HepG2 (cell line): ENCODE measurements around the gene RAC3. TPM values are rescaled to one million over a fixed set of nuclear protein-coding genes. Genes with fewer than 3 reads are reported as not detected.

Experiments used
- HCFC1 ChIP-seq: fragments of 150-350 bp; IDR thresholded peaks from 2 replicates; pipeline ENCODE4 v1.6.1; 2014; ENCODE audit warnings: low read depth, low read length
- KMT2B ChIP-seq: IDR thresholded peaks from 2 replicates; pipeline ENCODE4 v1.6.1; 2016; ENCODE audit warnings: missing genetic modification reagents, missing compliant biosample characterization
- MTA3 ChIP-seq: sonication (generic); formaldehyde crosslinking; IDR thresholded peaks from 2 replicates; pipeline ENCODE4 v1.4.0; 2020; ENCODE audit warnings: missing genetic modification reagents
- NFE2 ChIP-seq: sonication (generic); formaldehyde crosslinking; IDR thresholded peaks from 2 replicates; pipeline ENCODE4 v1.4.0; 2020; ENCODE audit warnings: missing genetic modification reagents
- PAWR ChIP-seq: sonication (generic); formaldehyde crosslinking; IDR thresholded peaks from 2 replicates; pipeline ENCODE4 v1.4.0; 2020; ENCODE audit warnings: missing genetic modification reagents, mild to moderate bottlenecking, borderline replicate concordance
- RFX1 ChIP-seq: fragments of 450-650 bp; IDR thresholded peaks from 2 replicates; pipeline ENCODE4 v1.6.1; 2017
- SIN3A ChIP-seq: IDR thresholded peaks from 2 replicates; pipeline ENCODE4 v1.6.1; 2011; ENCODE audit warnings: low read depth, mild to moderate bottlenecking, control low read depth, low read length, borderline replicate concordance
- SMAD3 ChIP-seq: sonication (generic); formaldehyde crosslinking; IDR thresholded peaks from 2 replicates; pipeline ENCODE4 v1.4.0; 2020; ENCODE audit warnings: missing genetic modification reagents
- SMYD3 ChIP-seq: sonication (generic); formaldehyde crosslinking; IDR thresholded peaks from 2 replicates; pipeline ENCODE4 v1.8.1; 2023; ENCODE audit warnings: mild to moderate bottlenecking, missing genetic modification reagents
- TAF15 ChIP-seq: fragments of 200-400 bp; formaldehyde crosslinking; IDR thresholded peaks from one replicate; pipeline ENCODE4 v1.6.1; 2018; ENCODE audit warnings: mild to moderate bottlenecking, low read depth, low read length; ENCODE audit not compliant: poor library complexity, severe bottlenecking
- ZC3H4 ChIP-seq: sonication (generic); formaldehyde crosslinking; IDR thresholded peaks from 2 replicates; pipeline ENCODE4 v1.4.0; 2020; ENCODE audit warnings: missing genetic modification reagents, borderline replicate concordance
- ZEB1 ChIP-seq: IDR thresholded peaks from 2 replicates; pipeline ENCODE4 v1.6.1; 2012; ENCODE audit warnings: mild to moderate bottlenecking, low read depth, inconsistent platforms; ENCODE audit not compliant: insufficient replicate concordance
- ZNF24 ChIP-seq: fragments of 450-650 bp; IDR thresholded peaks from 2 replicates; pipeline ENCODE4 v1.6.1; 2017; ENCODE audit warnings: antibody characterized with exemption, mild to moderate bottlenecking
- ZNF350 ChIP-seq: sonication (generic); formaldehyde crosslinking; IDR thresholded peaks from 2 replicates; pipeline ENCODE4 v1.4.0; 2020; ENCODE audit warnings: mild to moderate bottlenecking, low read depth, missing genetic modification reagents, borderline replicate concordance
- ZNF383 ChIP-seq: sonication (generic); formaldehyde crosslinking; IDR thresholded peaks from 2 replicates; pipeline ENCODE4 v1.4.0; 2020; ENCODE audit warnings: missing genetic modification reagents, mild to moderate bottlenecking, borderline replicate concordance
- ZNF557 ChIP-seq: sonication (generic); formaldehyde crosslinking; IDR thresholded peaks from 2 replicates; pipeline ENCODE4 v1.4.0; 2020; ENCODE audit warnings: missing genetic modification reagents
- ZNF562 ChIP-seq: sonication (generic); formaldehyde crosslinking; IDR thresholded peaks from 2 replicates; pipeline ENCODE4 v1.8.0; 2022; ENCODE audit warnings: missing genetic modification reagents, borderline replicate concordance
- ZNF572 ChIP-seq: sonication (generic); formaldehyde crosslinking; IDR thresholded peaks from 2 replicates; pipeline ENCODE4 v1.5.1; 2020; ENCODE audit warnings: mild to moderate bottlenecking, missing genetic modification reagents
- ZNF598 ChIP-seq: sonication (generic); formaldehyde crosslinking; IDR thresholded peaks from 2 replicates; pipeline ENCODE4 v1.5.1; 2020; ENCODE audit warnings: mild to moderate bottlenecking, missing genetic modification reagents, borderline replicate concordance
- ZNF749 ChIP-seq: sonication (generic); formaldehyde crosslinking; IDR thresholded peaks from 2 replicates; pipeline ENCODE4 v1.8.0; 2022; ENCODE audit warnings: mild to moderate bottlenecking, missing genetic modification reagents, moderate library complexity, borderline replicate concordance
- ZSCAN22 ChIP-seq: sonication (generic); formaldehyde crosslinking; IDR thresholded peaks from 2 replicates; pipeline ENCODE4 v1.4.0; 2020; ENCODE audit warnings: mild to moderate bottlenecking, missing genetic modification reagents
- polyA plus RNA-seq, 8 experiments: library from polyadenylated mRNA; depleted of rRNA in 3 of 8; stranded (reverse) in 7 of 8; unstranded in 1 of 8; fragments of >200 nt; fragmentation: Illumina TruSeq in 4 of 8; extraction: Trizol in 4 of 8; gene quantifications; 2 replicates each; pipeline versions ENCODE4 v1.2.1 to v1.2.3, GENCODE V29; 2011 to 2016; ENCODE audit warnings: low read depth in 4 of 8, missing spikeins in 1 of 8, mixed read lengths in 1 of 8; ENCODE audit not compliant: insufficient read depth in 1 of 8
- total RNA-seq, 5 experiments: library from RNA; depleted of rRNA; stranded (reverse); fragments of >200 nt; fragmentation: Illumina TruSeq; extraction: Trizol; gene quantifications; 2 replicates each; pipeline ENCODE4 v1.2.3, GENCODE V29; 2016; ENCODE audit warnings: low read depth in 1 of 5
- TF ChIP-seq, protein P1 (sequence below): sonication (generic); formaldehyde crosslinking; IDR thresholded peaks from 2 replicates; pipeline ENCODE4 v1.5.0; 2020; ENCODE audit warnings: mild to moderate bottlenecking, missing genetic modification reagents, moderate library complexity
- TF ChIP-seq, protein P2 (sequence below): IDR thresholded peaks from 2 replicates; pipeline ENCODE4 v1.6.1; 2012; ENCODE audit warnings: inconsistent platforms
- TF ChIP-seq, protein P3 (sequence below): sonication (generic); formaldehyde crosslinking; IDR thresholded peaks from 2 replicates; pipeline ENCODE4 v1.4.0; 2020; ENCODE audit warnings: missing genetic modification reagents

The RAC3 gene
- total and polyA plus RNA-seq, 2 of the 13 experiments (the other 11 are each of a cell fraction or from before 2014, with no cell fraction given) = 10.5 to 21.3 TPM

- TF ChIP-seq, protein P1, sequence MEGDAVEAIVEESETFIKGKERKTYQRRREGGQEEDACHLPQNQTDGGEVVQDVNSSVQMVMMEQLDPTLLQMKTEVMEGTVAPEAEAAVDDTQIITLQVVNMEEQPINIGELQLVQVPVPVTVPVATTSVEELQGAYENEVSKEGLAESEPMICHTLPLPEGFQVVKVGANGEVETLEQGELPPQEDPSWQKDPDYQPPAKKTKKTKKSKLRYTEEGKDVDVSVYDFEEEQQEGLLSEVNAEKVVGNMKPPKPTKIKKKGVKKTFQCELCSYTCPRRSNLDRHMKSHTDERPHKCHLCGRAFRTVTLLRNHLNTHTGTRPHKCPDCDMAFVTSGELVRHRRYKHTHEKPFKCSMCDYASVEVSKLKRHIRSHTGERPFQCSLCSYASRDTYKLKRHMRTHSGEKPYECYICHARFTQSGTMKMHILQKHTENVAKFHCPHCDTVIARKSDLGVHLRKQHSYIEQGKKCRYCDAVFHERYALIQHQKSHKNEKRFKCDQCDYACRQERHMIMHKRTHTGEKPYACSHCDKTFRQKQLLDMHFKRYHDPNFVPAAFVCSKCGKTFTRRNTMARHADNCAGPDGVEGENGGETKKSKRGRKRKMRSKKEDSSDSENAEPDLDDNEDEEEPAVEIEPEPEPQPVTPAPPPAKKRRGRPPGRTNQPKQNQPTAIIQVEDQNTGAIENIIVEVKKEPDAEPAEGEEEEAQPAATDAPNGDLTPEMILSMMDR = peak; percentile 42
- no peak for TF ChIP-seq ZSCAN22
- no peak for TF ChIP-seq TAF15
- peak; percentile 79 for TF ChIP-seq HCFC1
- no peak; the same call in 1 of the 2 replicates for TF ChIP-seq ZNF562 (CRISPR knock-in tag)
- TF ChIP-seq ZC3H4 (CRISPR knock-in tag) = no peak
- TF ChIP-seq RFX1 = no peak
- TF ChIP-seq SMYD3 (CRISPR knock-in tag) = 0 out of 2 replicates have a peak, but pooled peaks have one; percentile 32
- TF ChIP-seq PAWR (CRISPR knock-in tag) = 0 out of 2 replicates have a peak, but pooled peaks have one; percentile 62
- TF ChIP-seq, protein P2, sequence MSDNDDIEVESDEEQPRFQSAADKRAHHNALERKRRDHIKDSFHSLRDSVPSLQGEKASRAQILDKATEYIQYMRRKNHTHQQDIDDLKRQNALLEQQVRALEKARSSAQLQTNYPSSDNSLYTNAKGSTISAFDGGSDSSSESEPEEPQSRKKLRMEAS = peak; percentile 91
- peak; percentile 67; the same call in 1 of the 2 replicates for TF ChIP-seq SMAD3
- no peak for TF ChIP-seq ZNF557
- TF ChIP-seq ZEB1 = no peak
- peak; percentile 46; the same call in 1 of the 2 replicates for TF ChIP-seq SIN3A
- peak; percentile 75 for TF ChIP-seq ZNF350 (CRISPR knock-in tag)
- TF ChIP-seq MTA3 = no peak
- TF ChIP-seq, protein P3, sequence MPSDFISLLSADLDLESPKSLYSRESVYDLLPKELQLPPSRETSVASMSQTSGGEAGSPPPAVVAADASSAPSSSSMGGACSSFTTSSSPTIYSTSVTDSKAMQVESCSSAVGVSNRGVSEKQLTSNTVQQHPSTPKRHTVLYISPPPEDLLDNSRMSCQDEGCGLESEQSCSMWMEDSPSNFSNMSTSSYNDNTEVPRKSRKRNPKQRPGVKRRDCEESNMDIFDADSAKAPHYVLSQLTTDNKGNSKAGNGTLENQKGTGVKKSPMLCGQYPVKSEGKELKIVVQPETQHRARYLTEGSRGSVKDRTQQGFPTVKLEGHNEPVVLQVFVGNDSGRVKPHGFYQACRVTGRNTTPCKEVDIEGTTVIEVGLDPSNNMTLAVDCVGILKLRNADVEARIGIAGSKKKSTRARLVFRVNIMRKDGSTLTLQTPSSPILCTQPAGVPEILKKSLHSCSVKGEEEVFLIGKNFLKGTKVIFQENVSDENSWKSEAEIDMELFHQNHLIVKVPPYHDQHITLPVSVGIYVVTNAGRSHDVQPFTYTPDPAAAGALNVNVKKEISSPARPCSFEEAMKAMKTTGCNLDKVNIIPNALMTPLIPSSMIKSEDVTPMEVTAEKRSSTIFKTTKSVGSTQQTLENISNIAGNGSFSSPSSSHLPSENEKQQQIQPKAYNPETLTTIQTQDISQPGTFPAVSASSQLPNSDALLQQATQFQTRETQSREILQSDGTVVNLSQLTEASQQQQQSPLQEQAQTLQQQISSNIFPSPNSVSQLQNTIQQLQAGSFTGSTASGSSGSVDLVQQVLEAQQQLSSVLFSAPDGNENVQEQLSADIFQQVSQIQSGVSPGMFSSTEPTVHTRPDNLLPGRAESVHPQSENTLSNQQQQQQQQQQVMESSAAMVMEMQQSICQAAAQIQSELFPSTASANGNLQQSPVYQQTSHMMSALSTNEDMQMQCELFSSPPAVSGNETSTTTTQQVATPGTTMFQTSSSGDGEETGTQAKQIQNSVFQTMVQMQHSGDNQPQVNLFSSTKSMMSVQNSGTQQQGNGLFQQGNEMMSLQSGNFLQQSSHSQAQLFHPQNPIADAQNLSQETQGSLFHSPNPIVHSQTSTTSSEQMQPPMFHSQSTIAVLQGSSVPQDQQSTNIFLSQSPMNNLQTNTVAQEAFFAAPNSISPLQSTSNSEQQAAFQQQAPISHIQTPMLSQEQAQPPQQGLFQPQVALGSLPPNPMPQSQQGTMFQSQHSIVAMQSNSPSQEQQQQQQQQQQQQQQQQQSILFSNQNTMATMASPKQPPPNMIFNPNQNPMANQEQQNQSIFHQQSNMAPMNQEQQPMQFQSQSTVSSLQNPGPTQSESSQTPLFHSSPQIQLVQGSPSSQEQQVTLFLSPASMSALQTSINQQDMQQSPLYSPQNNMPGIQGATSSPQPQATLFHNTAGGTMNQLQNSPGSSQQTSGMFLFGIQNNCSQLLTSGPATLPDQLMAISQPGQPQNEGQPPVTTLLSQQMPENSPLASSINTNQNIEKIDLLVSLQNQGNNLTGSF (CRISPR knock-in tag) = peak; percentile 85
- TF ChIP-seq KMT2B = peak; percentile 84
- TF ChIP-seq ZNF383 (CRISPR knock-in tag) = no peak
- peak; percentile 22; the same call in 1 of the 2 replicates for TF ChIP-seq ZNF572 (CRISPR knock-in tag)
- TF ChIP-seq NFE2 (CRISPR knock-in tag) = 0 out of 2 replicates have a peak, but pooled peaks have one; percentile 27
- no peak for TF ChIP-seq ZNF598 (CRISPR knock-in tag)
- no peak for TF ChIP-seq ZNF24
- TF ChIP-seq ZNF749 = peak; percentile 95; the same call in 1 of the 2 replicates
Measured at GRCh38 chr17:82065638-82066303, 34.3 kb downstream of the RAC3 start, which contains the start of gene DUS1L (continued).
